HepG2 (cell line): ENCODE measurements around the gene TOMM40L. TPM values are rescaled to one million over a fixed set of nuclear protein-coding genes. Genes with fewer than 3 reads are reported as not detected.

Source experiments
- ATF3 ChIP-seq: sonication (generic); formaldehyde crosslinking; IDR thresholded peaks from 2 replicates; pipeline ENCODE4 v1.4.0; 2020; ENCODE audit warnings: missing genetic modification reagents
- FOXP4 ChIP-seq: sonication (generic); formaldehyde crosslinking; IDR thresholded peaks from 2 replicates; pipeline ENCODE4 v1.4.0; 2020; ENCODE audit warnings: missing genetic modification reagents
- GATA4 ChIP-seq: sonication (generic); IDR thresholded peaks from 2 replicates; pipeline ENCODE4 v1.6.1; 2016; ENCODE audit warnings: antibody characterized with exemption, low read depth, borderline replicate concordance
- GPN1 ChIP-seq: sonication (generic); formaldehyde crosslinking; IDR thresholded peaks from 2 replicates; pipeline ENCODE4 v1.5.1; 2020; ENCODE audit warnings: missing genetic modification reagents, borderline replicate concordance
- NCOR1 ChIP-seq: fragments of 200-600 bp; sonication (generic); IDR thresholded peaks from 2 replicates; pipeline ENCODE4 v1.7.0; 2017; ENCODE audit warnings: antibody characterized with exemption, low read length, borderline replicate concordance
- PBX2 ChIP-seq: IDR thresholded peaks from 2 replicates; pipeline ENCODE4 v1.6.1; 2016; ENCODE audit warnings: control low read depth
- PBX3 ChIP-seq: sonication (generic); formaldehyde crosslinking; IDR thresholded peaks from 2 replicates; pipeline ENCODE4 v1.8.1; 2023; ENCODE audit warnings: missing genetic modification reagents, inconsistent platforms, borderline replicate concordance
- PCBP1 ChIP-seq: fragments of 200-400 bp; formaldehyde crosslinking; IDR thresholded peaks from 2 replicates; pipeline ENCODE4 v1.6.1; 2017; ENCODE audit warnings: mild to moderate bottlenecking, low read depth, low read length, borderline replicate concordance
- POLR2A ChIP-seq, 2 experiments: IDR thresholded peaks; 2 replicates each; pipeline ENCODE4 v1.6.1; 2011; ENCODE audit warnings: low read depth in 2 of 2, low read length in 2 of 2, mild to moderate bottlenecking in 1 of 2, moderate library complexity in 1 of 2; ENCODE audit not compliant: insufficient read depth in 1 of 2
- SALL1 ChIP-seq: sonication (generic); formaldehyde crosslinking; IDR thresholded peaks from 2 replicates; pipeline ENCODE4 v1.8.0; 2022; ENCODE audit warnings: mild to moderate bottlenecking, missing genetic modification reagents
- ZBTB2 ChIP-seq: sonication (generic); formaldehyde crosslinking; IDR thresholded peaks from 2 replicates; pipeline ENCODE4 v1.8.0; 2022; ENCODE audit warnings: low read depth, missing genetic modification reagents
- ZHX1 ChIP-seq: sonication (generic); formaldehyde crosslinking; IDR thresholded peaks from 2 replicates; pipeline ENCODE4 v1.8.1; 2022; ENCODE audit warnings: low read depth, mild to moderate bottlenecking, missing genetic modification reagents
- ZNF704 ChIP-seq: sonication (generic); formaldehyde crosslinking; IDR thresholded peaks from 2 replicates; pipeline ENCODE4 v1.8.1; 2023; ENCODE audit warnings: mild to moderate bottlenecking, inconsistent platforms, moderate library complexity, missing genetic modification reagents, borderline replicate concordance
- ZNF770 ChIP-seq: sonication (generic); formaldehyde crosslinking; IDR thresholded peaks from 2 replicates; pipeline ENCODE4 v1.5.0; 2020; ENCODE audit warnings: mild to moderate bottlenecking, missing genetic modification reagents
- polyA plus RNA-seq, 8 experiments: library from polyadenylated mRNA; depleted of rRNA in 3 of 8; stranded (reverse) in 7 of 8; unstranded in 1 of 8; fragments of >200 nt; fragmentation: Illumina TruSeq in 4 of 8; extraction: Trizol in 4 of 8; gene quantifications; 2 replicates each; pipeline versions ENCODE4 v1.2.1 to v1.2.3, GENCODE V29; 2011 to 2016; ENCODE audit warnings: low read depth in 4 of 8, missing spikeins in 1 of 8, mixed read lengths in 1 of 8; ENCODE audit not compliant: insufficient read depth in 1 of 8
- total RNA-seq, 5 experiments: library from RNA; depleted of rRNA; stranded (reverse); fragments of >200 nt; fragmentation: Illumina TruSeq; extraction: Trizol; gene quantifications; 2 replicates each; pipeline ENCODE4 v1.2.3, GENCODE V29; 2016; ENCODE audit warnings: low read depth in 1 of 5

TOMM40L gene
- total and polyA plus RNA-seq, 2 of the 13 experiments (the other 11 are each of a cell fraction or from before 2014, with no cell fraction given) = 14.1 to 26.2 TPM

- no peak for TF ChIP-seq ZNF704 (CRISPR knock-in tag)
- TF ChIP-seq ZNF770 (CRISPR knock-in tag) = no peak
- no peak for TF ChIP-seq ZBTB2 (CRISPR knock-in tag)
- TF ChIP-seq POLR2A (IDR thresholded peaks at IDR 0.05; ENCODE audit: insufficient read depth in 1 of 2, low read depth in 2 of 2, low read length in 2 of 2) = no peak; a peak in 1 of 4 replicates
- no peak for TF ChIP-seq PBX3
- TF ChIP-seq PCBP1 = 0 out of 2 replicates have a peak, but pooled peaks have one; percentile 23
- no peak for TF ChIP-seq GPN1 (CRISPR knock-in tag)
- no peak for TF ChIP-seq PBX2
- TF ChIP-seq ZHX1 = 0 out of 2 replicates have a peak, but pooled peaks have one; percentile 22
- TF ChIP-seq FOXP4 (CRISPR knock-in tag) = peak; percentile 94
- peak; percentile 90 for TF ChIP-seq ATF3 (CRISPR knock-in tag)
- peak; percentile 49; the same call in 1 of the 2 replicates for TF ChIP-seq NCOR1
- peak; percentile 70 for TF ChIP-seq SALL1 (CRISPR knock-in tag)
- peak; percentile 98 for TF ChIP-seq GATA4
Observed at GRCh38 chr1:161223805-161224694, 1.8 kb upstream of the TOMM40L start (continued).
